Measurements from ENCODE around the gene SGPP1.

The SGPP1 gene

DNA sequence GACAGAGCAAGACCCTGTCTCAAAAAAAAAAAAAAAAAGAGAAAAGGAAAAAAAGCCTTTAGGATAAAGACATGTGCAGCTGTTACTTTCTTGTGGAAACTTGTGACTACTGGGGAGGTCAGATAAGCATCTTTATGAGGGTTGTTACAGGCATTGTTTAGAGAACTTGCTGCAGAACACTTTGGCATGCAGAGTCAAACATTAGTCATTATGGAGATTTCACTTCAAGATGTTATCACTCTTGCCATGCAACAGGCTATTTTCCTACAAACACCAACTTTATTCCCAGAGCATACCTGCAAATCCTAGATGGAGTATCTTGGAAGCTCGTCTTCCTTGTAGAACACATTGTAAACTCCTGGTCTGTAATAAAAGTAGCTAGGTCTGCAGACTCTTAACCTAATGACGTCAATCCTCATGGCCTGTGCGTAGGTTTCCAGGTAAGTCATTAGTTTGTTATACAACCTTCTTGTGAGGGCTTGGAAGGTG, 49.9 kb downstream of the SGPP1 start (continued):
- TF ChIP-seq BCL11B (tag by site-specific recombination; IDR thresholded peaks at IDR 0.05; ENCODE audit: low read depth) (peak; percentile 71; the same call in 1 of the 2 replicates), YY2 (tag by site-specific recombination; IDR thresholded peaks at IDR 0.05) (no peak), SCRT1 (tag by site-specific recombination; IDR thresholded peaks at IDR 0.05; ENCODE audit: borderline replicate concordance) (peak; percentile 96), TCF7L2 (IDR thresholded peaks at IDR 0.05; ENCODE audit: borderline replicate concordance, low read depth, low read length) (no peak), ZNF274 (IDR thresholded peaks at IDR 0.05; ENCODE audit: low read length) (no peak), ZNF274 (tag by site-specific recombination; IDR thresholded peaks at IDR 0.05; ENCODE audit: borderline replicate concordance) (no peak), ZNF600 (tag by site-specific recombination; IDR thresholded peaks at IDR 0.05) (peak; percentile 99), GLIS1 (tag by site-specific recombination; IDR thresholded peaks at IDR 0.05) (peak; percentile 98)

- Histone ChIP-seq H3K9me3 (ENCODE audit: control insufficient read depth, insufficient read depth, low read depth, low read length) (no peaks in the 10 kb centered on the region), H3K27ac (ENCODE audit: extremely low read depth, low read depth, low read length) (no peak overlapping the region), H3K4me1 (ENCODE audit: control insufficient read depth, insufficient read depth, low read length) (peaks cover 23% of the 10 kb centered on the region), H3K4me3 (ENCODE audit: low read depth, low read length) (no peak overlapping the region), H3K36me3 (ENCODE audit: control insufficient read depth in 2 of 2, insufficient read depth in 1 of 2, low read length in 2 of 2) (no peaks in the 10 kb centered on the region; a peak in 1 of 3 replicates)
- TF ChIP-seq ZNF423 (tag by site-specific recombination; IDR thresholded peaks at IDR 0.05): no peak
- no peak for TF ChIP-seq FEZF1 (tag by site-specific recombination; IDR thresholded peaks at IDR 0.05)
- TF ChIP-seq ZNF19 (tag by site-specific recombination; IDR thresholded peaks at IDR 0.05; ENCODE audit: low read depth): no peak
- TF ChIP-seq ATF2 (tag by site-specific recombination; IDR thresholded peaks at IDR 0.05; ENCODE audit: low read depth): no peak
- TF ChIP-seq RBAK (tag by site-specific recombination; IDR thresholded peaks at IDR 0.05): no peak
- TF ChIP-seq, protein P1, sequence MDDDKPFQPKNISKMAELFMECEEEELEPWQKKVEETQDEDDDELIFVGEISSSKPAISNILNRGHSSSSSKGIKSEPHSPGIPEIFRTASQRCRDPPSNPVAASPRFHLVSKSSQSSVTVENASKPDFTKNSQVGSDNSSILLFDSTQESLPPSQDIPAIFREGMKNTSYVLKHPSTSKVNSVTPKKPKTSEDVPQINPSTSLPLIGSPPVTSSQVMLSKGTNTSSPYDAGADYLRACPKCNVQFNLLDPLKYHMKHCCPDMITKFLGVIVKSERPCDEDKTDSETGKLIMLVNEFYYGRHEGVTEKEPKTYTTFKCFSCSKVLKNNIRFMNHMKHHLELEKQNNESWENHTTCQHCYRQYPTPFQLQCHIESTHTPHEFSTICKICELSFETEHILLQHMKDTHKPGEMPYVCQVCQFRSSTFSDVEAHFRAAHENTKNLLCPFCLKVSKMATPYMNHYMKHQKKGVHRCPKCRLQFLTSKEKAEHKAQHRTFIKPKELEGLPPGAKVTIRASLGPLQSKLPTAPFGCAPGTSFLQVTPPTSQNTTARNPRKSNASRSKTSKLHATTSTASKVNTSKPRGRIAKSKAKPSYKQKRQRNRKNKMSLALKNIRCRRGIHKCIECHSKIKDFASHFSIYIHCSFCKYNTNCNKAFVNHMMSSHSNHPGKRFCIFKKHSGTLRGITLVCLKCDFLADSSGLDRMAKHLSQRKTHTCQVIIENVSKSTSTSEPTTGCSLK (tag by site-specific recombination; IDR thresholded peaks at IDR 0.05): no peak
- TF ChIP-seq KLF16 (tag by site-specific recombination; IDR thresholded peaks at IDR 0.05): no peak
- TF ChIP-seq ZNF10 (tag by site-specific recombination; IDR thresholded peaks at IDR 0.05): no peak
- TF ChIP-seq, protein P2, sequence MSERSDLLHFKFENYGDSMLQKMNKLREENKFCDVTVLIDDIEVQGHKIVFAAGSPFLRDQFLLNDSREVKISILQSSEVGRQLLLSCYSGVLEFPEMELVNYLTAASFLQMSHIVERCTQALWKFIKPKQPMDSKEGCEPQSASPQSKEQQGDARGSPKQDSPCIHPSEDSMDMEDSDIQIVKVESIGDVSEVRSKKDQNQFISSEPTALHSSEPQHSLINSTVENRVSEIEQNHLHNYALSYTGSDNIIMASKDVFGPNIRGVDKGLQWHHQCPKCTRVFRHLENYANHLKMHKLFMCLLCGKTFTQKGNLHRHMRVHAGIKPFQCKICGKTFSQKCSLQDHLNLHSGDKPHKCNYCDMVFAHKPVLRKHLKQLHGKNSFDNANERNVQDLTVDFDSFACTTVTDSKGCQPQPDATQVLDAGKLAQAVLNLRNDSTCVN (tag by site-specific recombination; optimal IDR thresholded peaks at IDR 0.05): no peak
- no peak for TF ChIP-seq ZNF571 (tag by site-specific recombination; IDR thresholded peaks at IDR 0.05)
- ChIA-PET CTCF (interaction anchor here (0.6 kb wide), 1 partner anchor 45 kb away, joined by 3 read pairs; no protein-coding TSS in a partner anchor), POLR2A (no interaction called here)
Observed at GRCh38 chr14:63676615-63677014, 51.2 kb downstream of the SGPP1 start.

DNA sequence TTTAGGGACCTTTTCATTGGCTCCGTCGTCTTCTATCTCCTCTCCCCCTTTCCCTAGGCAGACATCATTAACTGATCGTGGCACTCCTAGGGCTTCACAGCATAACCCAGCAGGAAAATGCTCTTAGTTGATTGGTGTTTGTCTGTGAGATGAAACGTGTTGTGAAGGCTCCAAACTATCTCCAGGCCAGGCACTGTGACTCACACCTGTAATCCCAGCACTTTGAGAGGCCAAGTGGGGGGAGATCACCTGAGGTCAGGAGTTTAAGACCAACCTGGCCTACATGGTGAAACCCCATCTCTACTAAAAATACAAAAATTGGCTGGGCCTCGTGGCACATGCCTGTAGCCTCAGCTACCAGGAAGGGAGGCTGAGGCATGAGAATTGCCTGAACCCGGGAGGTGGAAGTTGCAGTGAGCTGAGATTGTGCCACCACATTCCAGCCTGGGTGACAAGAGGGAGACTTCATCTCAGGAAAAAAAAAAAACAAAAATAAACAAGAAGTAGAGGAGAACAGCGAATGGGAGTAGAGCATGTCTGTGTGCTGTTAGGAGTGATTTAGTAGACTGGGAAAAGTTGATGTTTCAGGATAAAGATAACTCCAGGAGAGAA, 53.9 kb downstream of the SGPP1 start:
- H3K36me3 ChIP-seq (ENCODE audit: control insufficient read depth in 2 of 2, insufficient read depth in 1 of 2, low read length in 2 of 2): no peaks in the 10 kb centered on the region
- CTCF ChIA-PET: no interaction called here
- no peak for TF ChIP-seq ZNF274 (IDR thresholded peaks at IDR 0.05; ENCODE audit: low read length)
- TF ChIP-seq ZNF274 (tag by site-specific recombination; IDR thresholded peaks at IDR 0.05; ENCODE audit: borderline replicate concordance): no peak
- TF ChIP-seq ZNF248 (tag by site-specific recombination; IDR thresholded peaks at IDR 0.05): no peak
- TF ChIP-seq ZNF221 (tag by site-specific recombination; IDR thresholded peaks at IDR 0.05; ENCODE audit: borderline replicate concordance): no peak
- no peak for TF ChIP-seq ZNF501 (tag by site-specific recombination; IDR thresholded peaks at IDR 0.05)
- TF ChIP-seq, protein P3, sequence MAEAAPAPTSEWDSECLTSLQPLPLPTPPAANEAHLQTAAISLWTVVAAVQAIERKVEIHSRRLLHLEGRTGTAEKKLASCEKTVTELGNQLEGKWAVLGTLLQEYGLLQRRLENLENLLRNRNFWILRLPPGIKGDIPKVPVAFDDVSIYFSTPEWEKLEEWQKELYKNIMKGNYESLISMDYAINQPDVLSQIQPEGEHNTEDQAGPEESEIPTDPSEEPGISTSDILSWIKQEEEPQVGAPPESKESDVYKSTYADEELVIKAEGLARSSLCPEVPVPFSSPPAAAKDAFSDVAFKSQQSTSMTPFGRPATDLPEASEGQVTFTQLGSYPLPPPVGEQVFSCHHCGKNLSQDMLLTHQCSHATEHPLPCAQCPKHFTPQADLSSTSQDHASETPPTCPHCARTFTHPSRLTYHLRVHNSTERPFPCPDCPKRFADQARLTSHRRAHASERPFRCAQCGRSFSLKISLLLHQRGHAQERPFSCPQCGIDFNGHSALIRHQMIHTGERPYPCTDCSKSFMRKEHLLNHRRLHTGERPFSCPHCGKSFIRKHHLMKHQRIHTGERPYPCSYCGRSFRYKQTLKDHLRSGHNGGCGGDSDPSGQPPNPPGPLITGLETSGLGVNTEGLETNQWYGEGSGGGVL (tag by site-specific recombination; IDR thresholded peaks at IDR 0.05): no peak
- no peak for TF ChIP-seq ZNF626 (tag by site-specific recombination; IDR thresholded peaks at IDR 0.05)

More for the DNA sequence above, 53.9 kb downstream of the SGPP1 start:
- Histone ChIP-seq H3K9me3 (ENCODE audit: control insufficient read depth, insufficient read depth, low read depth, low read length) (no peaks in the 10 kb centered on the region), H3K4me1 (ENCODE audit: control insufficient read depth, insufficient read depth, low read length) (peaks cover 23% of the 10 kb centered on the region), H3K4me3 (ENCODE audit: low read depth, low read length) (no peak overlapping the region), H3K27ac (ENCODE audit: extremely low read depth, low read depth, low read length) (no peak overlapping the region)
- POLR2A ChIA-PET: interaction anchor here (0.7 kb wide), 1 partner anchor 26 kb away, joined by 3 read pairs; no protein-coding TSS in a partner anchor

Data from HEK293 (cell line).